HG03196 (cell line): ENCODE measurements around the gene HNRNPU.
"Not testable (repeated sequence)": the region's sequence is repeated elsewhere in the genome, so short reads cannot be mapped to it uniquely, and the experiment has no call there.

Experiments used
- ATAC-seq: cut with Tn5 transposase; IDR thresholded peaks from one replicate; pipeline ENCODE4 v1.9.1; 2021; ENCODE audit not compliant: unreplicated experiment

The HNRNPU gene

DNA sequence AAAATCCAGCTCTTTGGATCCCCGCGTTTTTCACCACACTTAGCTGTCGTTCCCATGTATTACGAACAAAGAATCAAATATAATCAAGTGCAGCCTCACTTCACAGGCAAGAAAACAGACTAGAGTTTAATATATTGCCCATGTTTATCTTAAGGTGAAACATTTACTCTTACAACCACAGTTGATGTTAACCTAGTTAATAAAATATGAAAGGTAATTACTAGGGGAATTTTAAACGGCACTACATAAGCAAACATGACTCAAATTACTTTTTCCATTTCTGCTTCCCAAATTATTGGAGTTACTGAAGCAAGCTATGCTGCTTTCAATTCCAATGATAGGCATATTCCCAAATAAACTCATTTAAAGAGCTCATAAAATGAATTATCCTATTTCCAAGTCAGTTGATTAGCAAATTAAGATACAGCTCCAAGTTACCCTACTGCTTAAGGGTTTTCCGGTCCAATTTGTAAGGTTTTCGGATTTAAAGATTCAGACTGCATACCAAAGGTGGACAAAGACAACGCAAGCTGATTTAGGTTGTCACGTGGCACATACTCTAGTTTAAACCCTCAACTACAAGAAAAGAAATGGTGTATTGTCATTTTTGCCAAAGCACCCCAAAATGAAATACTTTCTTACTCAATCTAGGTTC, 22.9 kb downstream of the HNRNPU start:
- ATAC-seq: no peak

DNA sequence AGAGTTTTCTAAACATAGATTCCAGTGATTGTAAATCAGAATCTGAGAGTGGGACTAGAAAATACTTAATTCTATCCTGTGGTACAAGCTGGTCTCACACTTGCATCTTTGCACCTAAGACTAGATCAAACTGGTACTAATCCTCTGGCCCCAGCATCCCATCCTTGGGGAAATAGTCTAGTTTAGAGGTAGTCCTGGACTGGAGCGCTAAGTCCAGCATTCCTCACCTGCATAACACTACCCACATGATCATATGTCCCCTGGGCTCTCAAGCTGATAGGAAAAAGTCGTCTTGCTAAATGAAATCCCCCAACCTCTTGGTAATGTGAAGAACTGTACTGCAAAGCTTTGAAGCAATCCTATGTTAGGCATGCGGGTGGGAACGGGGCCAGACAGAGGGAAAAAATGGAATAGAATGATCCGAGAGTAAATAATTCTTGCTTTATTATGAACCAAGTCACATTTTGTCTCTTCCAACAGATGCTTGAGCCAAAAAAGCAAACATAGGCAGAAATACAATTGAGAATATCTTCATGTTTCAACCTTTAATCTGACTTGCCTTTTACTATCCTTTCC, 24.0 kb downstream of the HNRNPU start:
- ATAC-seq: no peak

- no peak for ATAC-seq
Observed at GRCh38 chr1:244839656-244840055, 24.7 kb downstream of the HNRNPU start.

DNA sequence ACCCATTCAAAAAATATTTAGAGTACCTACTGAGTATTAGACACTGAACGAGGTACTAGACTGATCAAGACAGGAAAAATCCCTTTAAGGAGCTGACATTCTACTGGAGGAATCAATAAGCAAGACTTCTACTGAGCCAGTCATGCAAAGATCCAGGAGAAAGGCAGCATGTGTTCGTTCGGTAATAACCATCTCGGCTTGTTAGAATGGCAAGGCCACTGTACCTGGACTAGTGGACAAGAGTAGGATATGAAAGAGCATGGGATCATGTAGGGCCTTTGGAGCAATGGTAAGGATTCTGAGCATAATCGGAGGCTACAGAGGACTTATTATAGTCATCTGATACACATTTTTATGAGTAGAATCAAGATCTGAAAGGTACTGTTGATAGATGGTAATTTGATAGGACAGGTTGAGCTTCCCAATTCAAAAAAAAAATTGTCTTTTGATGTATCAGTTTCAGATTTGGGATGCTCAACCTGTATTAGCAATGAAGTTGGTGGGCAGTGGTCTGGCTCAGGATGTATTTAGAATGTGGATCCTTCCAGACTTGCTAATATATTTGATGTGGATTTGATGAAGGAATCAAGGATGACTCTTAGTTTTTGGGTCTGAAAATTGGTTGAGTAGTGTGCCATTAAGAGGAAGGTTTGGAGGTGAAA, 26.6 kb downstream of the HNRNPU start:
- no peak for ATAC-seq

DNA sequence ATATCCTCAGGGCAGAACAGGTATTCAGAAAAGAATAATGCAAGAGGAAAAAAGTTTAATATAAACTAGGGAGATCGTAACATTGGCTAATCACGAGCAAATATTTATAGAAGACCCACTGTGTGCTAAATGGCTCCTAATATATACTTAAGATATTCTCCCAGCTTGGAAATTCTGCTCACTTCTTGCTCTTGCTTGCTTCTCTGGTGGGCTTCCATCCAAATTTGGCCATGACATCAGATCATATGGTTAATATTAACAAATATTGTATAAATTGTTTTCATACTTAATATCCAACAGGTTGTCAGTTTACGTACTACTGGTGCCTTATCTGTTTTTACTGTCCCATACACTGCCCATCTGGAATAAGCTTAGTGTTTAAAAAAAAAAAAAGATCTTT, 27.8 kb downstream of the HNRNPU start:
- no peak for ATAC-seq

DNA sequence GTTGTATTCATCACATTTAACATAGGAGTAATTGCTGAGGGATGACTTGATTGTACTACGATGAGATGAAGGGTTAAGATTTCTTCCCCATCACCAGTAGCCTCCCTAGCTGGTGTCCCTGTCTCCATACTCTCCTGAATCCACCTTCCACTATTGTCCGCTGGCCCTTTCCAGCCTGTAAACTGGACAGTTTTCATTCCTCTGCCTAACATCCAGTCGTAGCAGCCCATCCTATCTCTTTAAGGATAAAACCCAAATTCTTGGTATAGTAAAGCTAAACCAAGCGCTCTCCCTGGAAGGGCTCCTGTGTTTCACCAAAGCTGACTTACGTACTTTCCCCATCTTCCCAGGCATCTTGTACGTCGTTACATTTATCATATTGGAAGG, 28.2 kb downstream of the HNRNPU start:
- no peak for ATAC-seq

- peak; percentile 66 for ATAC-seq
Observed at GRCh38 chr1:244835276-244836134, 28.8 kb downstream of the HNRNPU start, which contains the start of gene COX20. COX20 (plus strand) TSS chr1:244835658; CDS start chr1:244835715, 57 bp downstream.

DNA sequence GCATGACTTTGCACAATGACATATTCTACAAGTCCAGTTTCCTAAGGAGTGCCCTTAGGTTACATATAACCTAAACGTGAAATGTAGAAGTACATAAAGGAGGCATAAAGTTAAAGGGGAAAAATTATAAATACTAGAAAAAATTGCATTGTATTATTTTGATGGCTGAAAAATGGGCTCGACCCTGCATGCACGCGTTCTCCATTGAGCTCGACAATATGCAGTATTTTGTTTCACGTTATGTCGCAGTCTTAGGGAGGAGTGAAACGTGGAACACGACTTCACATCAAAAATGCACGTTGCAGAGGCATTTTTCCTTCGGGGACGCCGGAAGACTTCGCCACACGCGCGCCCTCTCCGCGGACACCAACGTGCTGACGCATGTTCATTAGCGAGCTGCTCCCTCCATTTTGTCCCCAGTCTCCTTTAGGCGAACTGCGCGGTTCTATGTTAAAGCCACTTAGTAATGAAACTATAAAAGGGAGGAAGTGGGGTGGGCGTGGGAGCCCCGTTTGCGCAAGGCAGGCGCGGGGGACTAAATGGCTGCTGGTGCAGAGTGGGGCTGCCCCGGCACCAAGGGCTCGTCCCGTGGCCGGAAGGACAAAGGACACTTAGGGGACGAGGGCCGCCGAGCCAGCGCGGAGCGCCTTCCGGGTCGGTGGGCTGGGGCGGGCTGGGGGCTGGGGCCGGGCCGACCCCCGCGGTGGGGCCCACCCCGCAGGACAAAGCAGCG, 29.6 kb downstream of the HNRNPU start:
- ATAC-seq: peak; percentile 66

- no peak for ATAC-seq
Observed at GRCh38 chr1:244833734-244834542, 30.4 kb downstream of the HNRNPU start.

DNA sequence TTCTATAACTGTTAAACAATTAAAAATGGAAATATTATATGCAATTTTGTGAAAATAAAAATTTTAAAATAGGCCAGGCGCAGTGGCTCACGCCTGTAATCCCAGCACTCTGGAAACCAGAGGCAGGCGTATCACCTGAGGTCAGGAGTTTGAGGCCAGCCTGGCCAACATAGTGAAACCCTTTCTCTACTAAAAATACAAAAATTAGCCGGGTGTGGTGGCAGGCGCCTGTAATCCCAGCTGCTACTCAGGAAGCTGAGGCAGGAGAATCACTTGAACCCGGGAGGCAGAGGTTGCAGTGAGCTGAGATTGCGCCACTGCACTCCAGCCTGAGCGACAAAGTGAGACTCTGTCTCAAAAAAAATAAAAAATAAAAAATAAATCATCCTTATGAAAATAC, 31.1 kb downstream of the HNRNPU start:
- ATAC-seq: not testable (repeated sequence)

DNA sequence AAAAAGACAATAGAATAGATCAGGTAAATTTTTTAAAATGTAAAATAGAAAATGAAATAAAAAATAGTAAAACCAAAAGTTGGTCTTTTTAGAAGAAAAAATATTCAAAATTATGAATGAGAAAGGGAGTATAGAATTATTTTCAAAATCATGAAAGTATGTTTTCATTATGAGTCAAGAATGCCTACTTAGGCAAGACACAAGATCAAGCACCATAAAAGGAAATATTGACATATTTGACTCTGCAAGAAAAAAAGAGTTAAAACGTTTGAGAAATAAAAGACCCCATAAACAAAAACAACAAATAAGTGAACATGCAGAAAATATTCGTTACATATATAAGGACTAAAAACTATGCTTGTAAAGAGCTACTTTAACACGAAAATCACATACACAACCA, 33.7 kb downstream of the HNRNPU start:
- no peak for ATAC-seq

- no peak for ATAC-seq
Observed at GRCh38 chr1:244826712-244827111, 37.6 kb downstream of the HNRNPU start.

GRCh38 chr1:244822878-244823277, 41.5 kb downstream of the HNRNPU start:
- no peak for ATAC-seq

GRCh38 chr1:244821134-244821533, 43.2 kb downstream of the HNRNPU start:
- ATAC-seq: no peak

GRCh38 chr1:244820131-244820530, 44.2 kb downstream of the HNRNPU start:
- ATAC-seq: no peak

DNA sequence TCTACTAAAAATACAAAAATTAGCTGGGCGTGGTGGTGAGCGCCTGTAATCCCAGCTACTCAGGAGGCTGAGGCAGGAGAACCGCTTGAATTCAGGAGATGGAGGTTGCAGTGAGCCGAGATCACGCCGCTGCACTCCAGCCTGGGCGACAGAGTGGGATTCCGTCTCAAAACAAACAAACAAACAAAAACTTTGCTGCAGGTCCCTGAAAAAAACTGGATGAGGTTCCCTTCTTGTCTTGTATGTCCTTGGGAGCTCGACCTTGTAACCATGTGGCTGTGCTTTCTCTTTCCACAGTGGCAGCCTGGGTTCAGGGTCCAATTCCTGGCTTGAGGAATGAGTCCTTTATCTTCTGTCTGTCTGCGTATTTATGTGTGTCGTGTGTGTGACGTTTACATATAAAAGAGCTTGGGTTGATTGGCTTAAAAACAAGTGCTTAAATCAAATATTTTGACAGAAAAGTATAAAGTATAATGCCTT, 46.9 kb downstream of the HNRNPU start:
- ATAC-seq: no peak

- ATAC-seq: no peak
Observed at GRCh38 chr1:244815600-244816099, 48.7 kb downstream of the HNRNPU start.

GRCh38 chr1:244813327-244813726, 51.0 kb downstream of the HNRNPU start:
- ATAC-seq: no peak

GRCh38 chr1:244810221-244810620, 54.1 kb downstream of the HNRNPU start:
- ATAC-seq: no peak

DNA sequence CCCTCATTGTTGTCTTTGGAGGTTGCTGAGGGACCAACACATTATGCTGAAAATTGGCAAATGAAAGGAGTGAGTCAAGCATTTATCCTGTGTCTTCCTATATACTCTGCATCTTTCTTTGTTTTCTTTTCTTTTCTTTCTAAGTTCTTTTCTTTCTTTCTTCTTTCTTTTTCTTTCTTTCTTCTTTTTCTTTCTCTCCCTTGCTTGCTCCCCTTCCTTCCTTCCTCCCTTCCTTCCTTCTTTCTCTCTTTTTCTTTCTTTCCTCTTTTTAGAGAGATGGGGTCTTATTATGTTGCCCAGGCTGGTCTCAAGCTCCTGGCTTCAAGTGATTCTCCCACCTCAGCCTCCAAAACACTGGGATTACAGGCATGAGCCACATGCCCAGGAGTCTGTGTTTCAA, 57.2 kb downstream of the HNRNPU start:
- ATAC-seq: no peak
